B cell (primary cell): ENCODE results near the gene PCSK4.

Experiments
- CTCF ChIP-seq: fragments of 200-600 bp; IDR thresholded peaks from one replicate; pipeline ENCODE4 v1.8.0; 2022; ENCODE audit warnings: antibody characterized with exemption, mild to moderate bottlenecking
- EZH2 ChIP-seq: IDR thresholded peaks from 2 replicates; pipeline ENCODE4 v1.6.1; 2012; ENCODE audit warnings: borderline replicate concordance, low read depth, mild to moderate bottlenecking, moderate library complexity, low read length; ENCODE audit not compliant: insufficient read depth, poor library complexity, severe bottlenecking

GRCh38 chr19:1518471-1518870, 28.3 kb upstream of the PCSK4 start:
- no peak for TF ChIP-seq CTCF
- TF ChIP-seq EZH2, result no peak
